ENCODE measurements around the gene POLD1.

The POLD1 gene

GRCh38 chr19:50394017-50394416, 9.9 kb downstream of the POLD1 start:
- DNase-seq: no peak

DNA sequence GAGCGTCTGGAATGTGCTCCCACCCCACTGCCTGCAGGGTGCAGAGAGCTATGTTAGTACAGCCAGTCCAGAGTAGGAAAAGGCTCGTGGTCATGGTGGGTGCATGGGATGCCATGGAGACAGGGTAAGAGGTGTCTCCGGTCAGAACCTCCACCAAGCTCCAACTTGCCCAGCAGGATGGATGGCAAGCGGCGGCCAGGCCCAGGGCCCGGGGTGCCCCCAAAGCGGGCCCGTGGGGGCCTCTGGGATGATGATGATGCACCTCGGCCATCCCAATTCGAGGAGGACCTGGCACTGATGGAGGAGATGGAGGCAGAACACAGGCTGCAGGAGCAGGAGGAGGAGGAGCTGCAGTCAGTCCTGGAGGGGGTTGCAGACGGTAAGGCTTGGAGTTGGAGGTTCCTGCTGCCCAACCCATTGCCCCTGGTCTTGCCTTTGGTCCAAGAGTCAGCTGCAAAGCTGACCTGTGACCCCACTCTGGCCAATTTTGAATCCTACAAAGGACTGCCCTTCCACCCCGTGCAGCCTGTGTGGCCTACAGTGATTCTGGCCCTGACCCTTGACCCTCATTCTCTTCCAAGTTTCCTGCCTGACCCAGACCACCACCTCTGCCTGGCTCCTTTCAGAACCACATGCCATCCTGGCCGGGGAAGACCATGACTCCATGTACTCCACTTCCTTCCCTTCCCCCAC, 14.7 kb downstream of the POLD1 start:
- no peak for DNase-seq

GRCh38 chr19:50399368-50399745, 15.2 kb downstream of the POLD1 start:
- DNase-seq: no peak

DNA sequence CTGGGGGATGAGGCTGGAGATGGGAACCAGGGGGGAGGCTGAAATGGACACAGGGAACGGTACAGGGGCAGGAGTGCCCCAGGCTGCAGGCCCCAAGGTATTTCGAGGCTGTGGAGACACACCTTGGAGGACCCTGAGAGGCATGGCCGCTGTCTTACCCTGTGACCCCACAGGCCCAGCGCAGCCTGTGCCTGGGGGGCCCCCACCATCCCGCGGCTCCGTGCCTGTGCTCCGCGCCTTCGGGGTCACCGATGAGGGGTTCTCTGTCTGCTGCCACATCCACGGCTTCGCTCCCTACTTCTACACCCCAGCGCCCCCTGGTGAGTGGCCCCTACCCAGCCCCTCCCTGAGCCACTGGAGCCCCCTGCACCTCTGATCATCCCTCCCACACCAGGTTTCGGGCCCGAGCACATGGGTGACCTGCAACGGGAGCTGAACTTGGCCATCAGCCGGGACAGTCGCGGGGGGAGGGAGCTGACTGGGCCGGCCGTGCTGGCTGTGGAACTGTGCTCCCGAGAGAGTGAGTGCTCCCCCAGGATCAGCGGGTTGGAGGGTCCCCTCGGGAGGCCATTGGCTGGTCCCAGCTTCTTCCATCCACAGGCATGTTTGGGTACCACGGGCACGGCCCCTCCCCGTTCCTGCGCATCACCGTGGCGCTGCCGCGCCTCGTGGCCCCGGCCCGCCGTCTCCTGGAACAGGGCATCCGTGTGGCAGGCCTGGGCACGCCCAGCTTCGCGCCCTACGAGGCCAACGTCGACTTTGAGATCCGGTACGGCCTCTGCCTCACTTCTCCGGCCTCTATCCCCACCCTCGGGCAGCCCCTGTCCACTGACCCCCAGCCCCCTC, 17.7 kb downstream of the POLD1 start:
- no peak for DNase-seq

- no peak for DNase-seq
Measured at GRCh38 chr19:50402544-50403301, 18.6 kb downstream of the POLD1 start.

DNA sequence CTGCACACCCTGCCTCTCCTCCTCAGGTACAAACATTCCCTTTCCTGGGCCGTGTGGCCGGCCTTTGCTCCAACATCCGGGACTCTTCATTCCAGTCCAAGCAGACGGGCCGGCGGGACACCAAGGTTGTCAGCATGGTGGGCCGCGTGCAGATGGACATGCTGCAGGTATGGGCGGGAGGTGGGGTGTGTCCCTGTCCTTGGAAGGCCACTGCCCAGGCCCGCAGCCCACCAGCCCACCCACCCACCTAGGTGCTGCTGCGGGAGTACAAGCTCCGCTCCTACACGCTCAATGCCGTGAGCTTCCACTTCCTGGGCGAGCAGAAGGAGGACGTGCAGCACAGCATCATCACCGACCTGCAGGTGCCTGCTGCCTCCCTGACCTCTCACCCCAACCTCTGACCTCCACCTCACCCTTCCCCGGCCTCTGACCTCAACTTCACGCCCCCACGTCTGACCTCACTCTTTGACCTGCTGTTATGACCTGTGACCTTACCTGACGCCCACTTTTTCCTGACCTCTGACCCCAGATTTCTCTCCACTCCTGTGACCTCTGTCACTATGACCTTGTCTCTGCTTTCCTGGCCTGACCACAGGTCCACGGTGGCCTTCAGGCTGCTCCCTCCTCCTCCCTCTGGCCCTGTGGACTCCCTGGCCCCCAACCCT, 22.1 kb downstream of the POLD1 start:
- DNase-seq: no peak

- DNase-seq: no peak
Measured at GRCh38 chr19:50406829-50407228, 22.7 kb downstream of the POLD1 start.

DNA sequence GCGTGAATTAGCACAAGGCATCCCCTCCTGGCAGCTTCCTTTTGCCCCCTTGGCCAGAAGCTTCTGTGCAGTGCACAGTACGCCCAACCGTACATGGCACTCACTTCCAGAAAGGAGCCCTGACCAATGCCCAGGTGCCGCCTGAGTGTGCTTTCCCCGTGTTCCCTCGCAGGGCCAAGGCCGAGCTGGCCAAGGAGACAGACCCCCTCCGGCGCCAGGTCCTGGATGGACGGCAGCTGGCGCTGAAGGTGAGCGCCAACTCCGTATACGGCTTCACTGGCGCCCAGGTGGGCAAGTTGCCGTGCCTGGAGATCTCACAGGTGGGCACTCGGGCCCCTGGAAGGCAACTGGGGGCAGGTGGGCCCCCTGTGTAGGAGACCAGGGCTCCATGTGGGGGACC, 25.2 kb downstream of the POLD1 start:
- no peak for DNase-seq

- no peak for DNase-seq
Measured at GRCh38 chr19:50410109-50410508, 26.0 kb downstream of the POLD1 start.

DNA sequence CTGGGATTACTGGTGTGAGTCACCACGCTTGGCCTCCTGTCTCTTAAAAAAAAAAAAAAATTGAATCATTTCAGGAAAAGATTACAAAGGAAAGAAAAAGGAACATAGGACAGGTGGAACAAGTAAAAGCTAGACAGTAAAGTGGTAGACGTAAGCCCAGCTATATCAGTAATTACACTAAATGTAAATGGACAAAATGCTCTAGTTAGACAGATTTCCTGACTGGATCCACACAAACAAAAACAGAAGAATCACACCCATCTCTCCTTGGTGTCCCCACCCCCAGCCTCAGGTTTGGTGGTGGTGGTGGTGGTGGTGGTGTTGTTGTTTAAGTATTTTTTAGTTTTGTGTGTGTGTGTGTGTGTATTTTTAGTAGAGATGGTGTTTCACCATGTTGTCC, 28.3 kb downstream of the POLD1 start:
- no peak for DNase-seq

GRCh38 chr19:50413096-50413495, 28.9 kb downstream of the POLD1 start:
- no peak for DNase-seq

GRCh38 chr19:50413531-50413930, 29.4 kb downstream of the POLD1 start:
- no peak for DNase-seq

DNA sequence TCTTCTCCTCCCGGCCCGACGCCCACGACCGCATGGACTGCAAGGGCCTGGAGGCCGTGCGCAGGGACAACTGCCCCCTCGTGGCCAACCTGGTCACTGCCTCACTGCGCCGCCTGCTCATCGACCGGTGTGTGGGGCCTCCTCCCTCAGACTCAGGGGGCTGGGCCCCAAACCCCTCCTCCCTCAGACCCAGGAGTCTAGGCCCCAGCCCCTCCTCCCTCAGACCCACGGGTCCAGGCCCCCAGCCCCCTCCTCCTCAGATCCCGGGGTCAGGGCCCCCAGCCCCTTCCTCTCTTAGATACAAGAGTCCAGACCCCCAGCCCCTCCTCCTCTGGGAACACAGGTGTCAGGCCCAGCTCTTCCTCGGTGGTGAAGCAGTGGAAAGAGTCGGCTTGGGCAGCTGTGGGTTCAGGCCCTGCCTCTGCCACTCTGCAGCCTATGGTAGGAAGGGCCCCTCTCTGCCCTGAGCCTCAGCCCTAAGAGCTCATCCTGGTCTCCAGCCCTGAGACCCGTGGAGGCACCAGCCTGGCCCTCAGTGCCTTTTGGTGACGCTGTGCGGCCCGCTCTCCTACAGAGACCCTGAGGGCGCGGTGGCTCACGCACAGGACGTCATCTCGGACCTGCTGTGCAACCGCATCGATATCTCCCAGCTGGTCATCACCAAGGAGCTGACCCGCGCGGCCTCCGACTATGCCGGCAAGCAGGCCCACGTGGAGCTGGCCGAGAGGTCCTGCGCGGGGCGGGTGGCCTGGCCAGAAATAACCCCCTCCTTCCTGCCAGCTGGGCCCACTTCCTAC, 30.9 kb downstream of the POLD1 start:
- DNase-seq: peak; percentile 79

DNA sequence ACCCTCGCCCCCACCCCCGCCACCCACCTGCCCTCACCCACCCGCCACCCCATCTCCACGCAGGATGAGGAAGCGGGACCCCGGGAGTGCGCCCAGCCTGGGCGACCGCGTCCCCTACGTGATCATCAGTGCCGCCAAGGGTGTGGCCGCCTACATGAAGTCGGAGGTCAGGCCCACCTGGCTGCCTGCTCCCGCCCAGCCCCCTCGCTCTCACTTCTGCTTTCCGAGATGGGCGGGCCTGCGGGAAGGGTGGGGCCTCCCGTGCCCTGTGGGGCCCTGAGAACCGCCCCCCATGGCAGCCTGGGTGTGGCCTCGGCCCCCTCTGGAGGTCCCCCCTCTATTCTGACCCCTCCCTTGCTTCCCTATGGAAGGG, 31.5 kb downstream of the POLD1 start:
- DNase-seq: no peak

- DNase-seq: no peak
Measured at GRCh38 chr19:50416034-50416977, 32.2 kb downstream of the POLD1 start.

- no peak for DNase-seq
Measured at GRCh38 chr19:50417111-50418081, 33.2 kb downstream of the POLD1 start.

DNA sequence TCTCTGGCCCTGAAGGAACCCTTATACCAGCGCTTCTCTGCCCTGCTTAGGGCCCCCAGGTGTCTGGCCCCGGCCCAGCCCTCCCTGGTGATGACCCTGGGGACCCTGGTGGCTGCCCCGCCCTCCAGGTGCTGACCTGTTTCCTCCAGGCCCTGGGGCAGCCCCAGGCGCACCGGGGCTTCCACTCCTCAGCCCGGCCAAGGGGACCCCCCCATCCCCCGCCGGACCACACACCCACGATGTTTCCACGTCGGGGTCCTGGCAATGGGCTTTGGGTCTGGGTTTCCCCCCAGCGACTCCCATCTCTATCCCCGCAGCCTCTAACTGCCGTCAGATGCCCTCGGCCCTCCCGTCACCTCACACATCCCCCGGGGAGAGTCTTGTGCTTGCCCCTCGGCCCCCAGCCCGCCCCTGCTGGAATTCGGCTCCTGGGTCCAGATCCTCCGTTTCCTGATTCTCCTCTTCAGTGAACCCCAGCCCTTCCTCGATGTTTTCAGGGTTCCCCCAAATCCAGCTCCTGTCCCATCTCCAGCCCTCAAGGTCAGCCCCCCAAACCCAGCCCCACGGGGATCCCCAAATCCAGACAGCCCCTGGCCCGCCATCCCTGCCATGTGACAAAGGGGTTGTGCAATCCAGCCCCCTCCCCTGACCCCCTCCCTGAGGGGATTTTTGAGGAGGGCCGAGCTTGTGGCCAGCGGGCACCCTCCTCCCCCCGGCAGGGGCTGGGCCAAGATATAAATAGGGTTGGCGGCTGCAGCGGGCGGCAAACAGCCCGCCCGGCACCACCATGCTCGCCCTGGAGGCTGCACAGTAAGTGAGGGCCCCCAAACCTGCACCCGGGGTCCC, 34.3 kb downstream of the POLD1 start, which contains the start of gene SPIB:
Gene SPIB, plus strand, starts transcription at position 763 of the 846 bp plus-strand sequence. Its CDS starts 25 bp downstream, at position 788.
- DNase-seq: no peak

DNA sequence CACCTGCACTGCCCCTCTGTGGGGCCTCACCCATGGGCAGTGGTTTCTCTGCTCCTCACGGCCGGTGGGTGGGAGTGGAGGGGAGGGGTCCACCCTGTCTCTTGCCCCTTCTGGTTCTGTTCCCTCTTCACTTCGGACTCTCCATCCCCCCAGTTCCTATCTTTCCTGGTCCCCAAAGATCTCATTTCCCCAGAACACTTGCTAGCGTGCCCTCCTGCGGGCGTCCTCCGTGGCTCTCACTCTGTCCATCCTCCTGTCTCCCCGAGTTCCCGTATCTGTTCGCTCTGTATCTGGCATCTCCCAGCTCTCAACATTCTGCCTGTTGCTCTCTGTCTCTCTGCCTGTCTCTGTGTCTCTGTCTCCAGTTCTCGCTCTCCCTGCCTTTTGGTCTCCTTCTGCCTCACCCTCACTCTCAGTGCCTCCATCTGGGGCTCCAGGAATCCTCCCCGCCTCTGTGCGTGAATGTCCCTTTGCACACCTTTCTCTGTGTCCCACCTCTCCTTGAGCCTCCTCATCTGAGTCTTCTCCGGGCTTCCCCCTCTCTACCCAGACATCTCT, 35.0 kb downstream of the POLD1 start:
- no peak for DNase-seq
